ENCODE measurements around the gene TBX1. TPM values are rescaled to one million over a fixed set of nuclear protein-coding genes. Genes with fewer than 3 reads are reported as not detected.

TBX1 gene
- 1.6 TPM for polyA plus RNA-seq (2013, experiment 1 of 2)
- polyA plus RNA-seq (2013, experiment 2 of 2), result 5.1 TPM

- Histone ChIP-seq H3K27me3 (ENCODE audit: insufficient read depth, low read length) (peaks cover 98% of the 10 kb centered on the region), H3K4me3 (ENCODE audit: low read length) (peak within 1 kb of the TSS; percentile 29)
Observed at GRCh38 chr22:19760058-19760950, at the start of gene TBX1. Gene TBX1, plus strand, starts transcription at chr22:19760778. Its CDS starts 66 bp downstream, at chr22:19760844.

DNA sequence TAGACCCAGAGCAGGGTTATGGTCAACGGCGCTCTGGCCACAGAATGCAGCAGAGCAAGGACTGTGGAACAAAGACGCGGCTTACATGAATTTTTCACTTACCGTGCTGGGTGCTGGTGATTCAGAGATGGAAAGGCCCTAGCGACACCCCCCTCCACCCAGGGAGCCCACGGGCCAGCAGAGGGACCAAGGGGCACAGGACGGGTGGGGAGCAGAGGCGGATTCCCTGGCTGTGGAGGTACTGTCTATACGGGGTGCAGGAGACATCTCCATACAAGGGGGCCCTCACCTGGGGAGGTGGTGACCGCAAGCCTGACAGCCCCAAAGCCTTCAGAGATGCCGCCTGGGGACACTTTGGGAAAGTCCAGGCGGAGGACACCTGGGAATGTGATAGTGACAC, 47.3 kb upstream of the TBX1 start:
- WGBS, result 92% methylated on average over 13 of the region's 13 CpGs
- no peaks in the 10 kb centered on the region; the same call in 1 of the 2 replicates for H3K4me1 ChIP-seq (ENCODE audit: insufficient read depth, low read length)
- H3K27me3 ChIP-seq (ENCODE audit: insufficient read depth, low read length), result peaks cover 68% of the 10 kb centered on the region
- no peak overlapping the region for H3K4me3 ChIP-seq (ENCODE audit: low read length)
- no peaks in the 10 kb centered on the region for H3K36me3 ChIP-seq (ENCODE audit: insufficient read depth, low read length)
- no peak overlapping the region for H3K27ac ChIP-seq (ENCODE audit: low read depth, low read length)
- no peaks in the 10 kb centered on the region for H3K9me3 ChIP-seq (ENCODE audit: insufficient read depth, low read depth, low read length)
- H3K9ac ChIP-seq (ENCODE audit: low read depth, low read length), result no peak overlapping the region

More at GRCh38 chr22:19760058-19760950, at the start of gene TBX1:
- Histone ChIP-seq H3K36me3 (ENCODE audit: insufficient read depth, low read length) (no peaks in the 10 kb centered on the region), H3K9me3 (ENCODE audit: insufficient read depth, low read depth, low read length) (no peaks in the 10 kb centered on the region), H3K9ac (ENCODE audit: low read depth, low read length) (no peak within 1 kb of the TSS), H3K27ac (ENCODE audit: low read depth, low read length) (no peak within 1 kb of the TSS), H3K4me1 (ENCODE audit: insufficient read depth, low read length) (peaks cover 18% of the 10 kb centered on the region)
- 2% methylated on average over 62 of the region's 79 CpGs for WGBS

DNA sequence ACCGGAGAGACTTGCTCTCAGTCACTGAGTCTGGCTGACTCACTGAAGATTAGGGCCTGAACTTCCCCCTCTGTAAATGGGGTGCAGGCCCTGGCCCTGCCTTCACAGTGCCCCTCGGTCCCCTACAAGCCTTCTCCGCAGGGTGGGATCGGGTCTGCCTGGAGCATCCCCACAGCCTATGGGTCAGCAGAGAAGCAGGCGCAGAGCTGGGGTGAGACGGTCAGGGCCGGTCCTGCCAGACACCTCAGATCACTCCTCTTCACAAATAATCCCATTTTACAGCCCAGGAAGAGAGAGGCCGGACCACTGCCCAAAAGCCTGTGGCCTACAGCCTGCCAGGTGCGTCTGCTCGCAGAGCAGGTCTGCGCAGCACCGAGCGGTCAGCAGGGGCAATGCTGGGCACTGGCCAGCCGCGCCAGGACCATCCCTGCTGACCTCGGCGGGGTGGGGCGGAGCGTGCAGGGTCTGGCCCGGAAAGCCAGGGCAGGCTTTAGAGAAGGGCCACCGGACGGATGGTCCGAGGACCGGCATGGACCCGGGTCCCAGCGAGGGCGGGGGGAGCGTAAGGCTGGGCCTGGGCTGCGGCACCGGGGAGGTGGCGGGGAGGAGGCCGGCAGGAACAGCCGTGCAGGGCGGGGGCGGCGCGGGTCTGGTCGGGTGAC, 46.8 kb upstream of the TBX1 start:
- Histone ChIP-seq H3K27me3 (ENCODE audit: insufficient read depth, low read length) (peaks cover 72% of the 10 kb centered on the region), H3K9ac (ENCODE audit: low read depth, low read length) (no peak overlapping the region), H3K27ac (ENCODE audit: low read depth, low read length) (no peak overlapping the region), H3K4me1 (ENCODE audit: insufficient read depth, low read length) (no peaks in the 10 kb centered on the region; the same call in 1 of the 2 replicates), H3K4me3 (ENCODE audit: low read length) (peak overlapping the region; percentile 47), H3K9me3 (ENCODE audit: insufficient read depth, low read depth, low read length) (no peaks in the 10 kb centered on the region), H3K36me3 (ENCODE audit: insufficient read depth, low read length) (no peaks in the 10 kb centered on the region)
- 33% methylated on average over 38 of the region's 38 CpGs for WGBS

DNA sequence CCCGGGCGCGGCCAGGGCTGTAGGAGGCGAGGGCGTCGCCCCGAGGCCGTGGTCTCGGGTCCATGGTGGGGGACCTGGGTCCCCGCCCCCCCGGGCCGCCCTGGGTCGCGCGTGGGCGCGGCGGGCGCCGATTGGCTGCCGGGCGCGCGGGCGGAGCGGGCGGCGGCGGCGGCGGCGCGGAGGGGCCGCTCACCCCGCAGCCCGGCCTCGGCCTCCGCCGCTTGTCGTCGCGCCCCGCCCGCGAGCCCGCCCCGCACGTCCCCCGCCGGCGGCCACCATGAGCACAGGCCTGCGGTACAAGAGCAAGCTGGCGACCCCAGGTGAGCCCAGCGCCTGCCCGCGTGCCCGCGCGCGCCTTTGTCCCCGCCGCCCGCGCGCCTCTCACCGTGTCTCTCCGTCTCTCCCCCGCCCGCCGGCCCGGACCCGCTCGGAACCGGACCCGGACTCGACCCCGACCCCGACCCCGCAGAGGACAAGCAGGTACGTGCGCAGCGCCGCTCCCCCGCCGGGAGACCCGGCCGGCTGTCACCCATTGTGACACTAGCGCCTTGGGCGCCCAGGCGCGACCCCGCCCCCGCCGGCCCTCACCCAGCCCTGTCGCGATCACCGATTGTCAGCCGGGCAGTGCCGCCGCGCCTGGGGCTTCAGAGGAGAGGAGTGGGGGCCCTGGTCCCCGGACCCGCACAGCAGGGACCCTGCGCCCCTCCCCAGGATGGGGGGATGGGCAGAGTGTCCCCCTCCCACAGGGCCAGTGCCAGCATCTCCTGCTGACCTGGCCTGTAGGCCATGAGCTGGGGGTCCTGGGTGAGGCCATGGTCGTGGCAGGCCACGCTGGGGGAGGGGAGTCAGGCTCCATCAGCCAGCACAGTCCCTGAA, 46.0 kb upstream of the TBX1 start, which contains the start of gene SEPTIN5:
TSS of gene SEPTIN5 (plus strand) at position 192 of the 876 bp plus-strand sequence. CDS start at position 278, 86 bp downstream.
- 2% methylated on average over 106 of the region's 106 CpGs for WGBS
- Histone ChIP-seq H3K4me3 (ENCODE audit: low read length) (peak within 1 kb of the TSS; percentile 47), H3K27ac (ENCODE audit: low read depth, low read length) (no peak within 1 kb of the TSS), H3K27me3 (ENCODE audit: insufficient read depth, low read length) (peaks cover 75% of the 10 kb centered on the region), H3K4me1 (ENCODE audit: insufficient read depth, low read length) (no peaks in the 10 kb centered on the region; the same call in 1 of the 2 replicates), H3K36me3 (ENCODE audit: insufficient read depth, low read length) (no peaks in the 10 kb centered on the region), H3K9ac (ENCODE audit: low read depth, low read length) (no peak within 1 kb of the TSS), H3K9me3 (ENCODE audit: insufficient read depth, low read depth, low read length) (no peaks in the 10 kb centered on the region)

- H3K4me1 ChIP-seq (ENCODE audit: insufficient read depth, low read length), result no peaks in the 10 kb centered on the region; the same call in 1 of the 2 replicates
- H3K27ac ChIP-seq (ENCODE audit: low read depth, low read length), result no peak overlapping the region
- 83% methylated on average over 4 of the region's 4 CpGs for WGBS
- peak overlapping the region; percentile 45 for H3K4me3 ChIP-seq (ENCODE audit: low read length)
- H3K27me3 ChIP-seq (ENCODE audit: insufficient read depth, low read length), result peaks cover 81% of the 10 kb centered on the region
- no peaks in the 10 kb centered on the region for H3K36me3 ChIP-seq (ENCODE audit: insufficient read depth, low read length)
- H3K9me3 ChIP-seq (ENCODE audit: insufficient read depth, low read depth, low read length), result no peaks in the 10 kb centered on the region
- H3K9ac ChIP-seq (ENCODE audit: low read depth, low read length), result no peak overlapping the region
Observed at GRCh38 chr22:19715188-19715930, 45.2 kb upstream of the TBX1 start.

DNA sequence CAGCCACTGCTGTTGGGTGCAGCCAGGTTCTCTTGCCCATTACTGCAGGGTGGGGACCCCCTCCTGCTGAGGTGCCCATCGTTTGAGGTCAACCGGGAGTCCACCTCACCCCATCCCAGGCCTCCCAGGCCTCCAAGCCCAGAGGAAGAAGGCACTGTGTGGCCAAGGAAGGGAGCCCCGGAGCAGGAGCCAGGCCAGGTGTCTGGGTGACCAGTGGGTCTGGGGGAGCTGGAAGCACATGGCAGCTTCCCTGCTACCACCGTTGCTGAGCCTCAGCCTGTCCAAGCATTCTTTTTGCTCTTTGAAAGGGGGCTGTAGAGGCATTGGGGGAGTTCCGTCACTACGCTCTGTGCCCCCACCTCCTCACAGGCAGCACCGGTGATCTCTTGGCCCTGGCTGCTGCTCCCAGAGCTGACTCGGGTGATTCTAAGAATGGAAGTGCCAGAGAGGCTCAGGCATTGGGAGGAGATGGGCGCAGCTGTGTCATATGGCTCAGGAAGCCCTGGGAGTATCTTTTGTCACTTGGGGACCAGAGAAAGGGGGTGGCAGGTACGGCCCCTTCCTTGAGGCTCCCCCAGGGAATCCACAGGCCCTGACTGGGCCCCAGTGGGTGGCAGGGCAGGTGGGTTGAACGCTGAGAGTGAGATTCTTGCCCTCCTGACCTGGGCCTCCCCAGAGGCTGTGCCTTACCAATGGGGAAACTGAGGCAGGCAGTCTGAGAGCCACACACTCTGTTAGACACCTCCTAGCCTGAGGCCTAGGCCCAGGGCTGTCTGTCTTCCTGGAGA, 44.3 kb upstream of the TBX1 start:
- H3K27ac ChIP-seq (ENCODE audit: low read depth, low read length), result no peak overlapping the region

DNA sequence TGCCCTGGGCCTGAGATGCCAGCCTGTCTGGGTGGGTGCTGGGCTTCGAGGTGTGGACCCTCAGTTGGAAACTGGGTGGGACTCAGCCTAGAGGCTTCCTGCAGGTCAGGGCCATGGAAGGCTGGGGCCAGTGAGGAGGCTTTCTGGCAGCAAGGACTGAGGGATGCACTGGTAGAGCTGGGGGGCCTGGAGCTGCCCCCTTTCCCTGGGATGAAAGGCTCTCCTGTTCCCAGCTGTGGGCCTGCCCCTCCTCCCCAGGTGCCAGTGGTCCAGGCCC, 43.8 kb upstream of the TBX1 start:
- Histone ChIP-seq H3K9ac (ENCODE audit: low read depth, low read length) (no peak overlapping the region), H3K4me3 (ENCODE audit: low read length) (no peak overlapping the region), H3K36me3 (ENCODE audit: insufficient read depth, low read length) (no peaks in the 10 kb centered on the region), H3K9me3 (ENCODE audit: insufficient read depth, low read depth, low read length) (no peaks in the 10 kb centered on the region), H3K27me3 (ENCODE audit: insufficient read depth, low read length) (peaks cover 95% of the 10 kb centered on the region), H3K4me1 (ENCODE audit: insufficient read depth, low read length) (no peaks in the 10 kb centered on the region; the same call in 1 of the 2 replicates), H3K27ac (ENCODE audit: low read depth, low read length) (no peak overlapping the region)
- whole genome bisulfite sequencing, result 94% methylated on average over 1 of the region's 1 CpG

More for the DNA sequence above, 44.3 kb upstream of the TBX1 start:
- peaks cover 90% of the 10 kb centered on the region for H3K27me3 ChIP-seq (ENCODE audit: insufficient read depth, low read length)
- H3K9me3 ChIP-seq (ENCODE audit: insufficient read depth, low read depth, low read length), result no peaks in the 10 kb centered on the region
- H3K4me3 ChIP-seq (ENCODE audit: low read length), result no peak overlapping the region
- no peaks in the 10 kb centered on the region for H3K36me3 ChIP-seq (ENCODE audit: insufficient read depth, low read length)
- H3K9ac ChIP-seq (ENCODE audit: low read depth, low read length), result no peak overlapping the region
- 86% methylated on average over 11 of the region's 11 CpGs for WGBS
- no peaks in the 10 kb centered on the region; the same call in 1 of the 2 replicates for H3K4me1 ChIP-seq (ENCODE audit: insufficient read depth, low read length)

DNA sequence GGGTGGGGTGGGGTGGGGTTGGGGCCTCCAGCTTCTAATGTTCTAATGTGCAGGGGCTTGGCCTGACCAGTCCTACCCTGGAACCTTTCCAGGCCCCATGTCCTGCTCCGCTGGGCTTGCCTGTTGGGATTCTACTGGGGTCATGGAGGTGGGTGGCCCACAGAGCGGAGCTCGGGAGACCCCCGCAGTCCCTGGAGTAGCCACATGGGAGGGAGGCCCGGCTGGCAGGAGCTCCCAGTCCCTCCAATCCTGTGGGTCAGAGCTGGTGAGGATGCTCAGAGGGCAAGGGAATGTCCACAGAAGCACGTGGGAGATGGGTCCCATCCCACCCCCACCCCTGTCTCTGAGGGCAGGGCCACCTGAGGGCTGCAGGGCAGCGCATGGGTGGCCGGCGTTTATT, 43.4 kb upstream of the TBX1 start:
- peaks cover 95% of the 10 kb centered on the region for H3K27me3 ChIP-seq (ENCODE audit: insufficient read depth, low read length)
- no peaks in the 10 kb centered on the region for H3K36me3 ChIP-seq (ENCODE audit: insufficient read depth, low read length)
- H3K9ac ChIP-seq (ENCODE audit: low read depth, low read length), result no peak overlapping the region
- no peaks in the 10 kb centered on the region; the same call in 1 of the 2 replicates for H3K4me1 ChIP-seq (ENCODE audit: insufficient read depth, low read length)
- H3K9me3 ChIP-seq (ENCODE audit: insufficient read depth, low read depth, low read length), result no peaks in the 10 kb centered on the region
- no peak overlapping the region for H3K27ac ChIP-seq (ENCODE audit: low read depth, low read length)
- 83% methylated on average over 9 of the region's 9 CpGs for WGBS
- no peak overlapping the region for H3K4me3 ChIP-seq (ENCODE audit: low read length)

GRCh38 chr22:19717691-19718455, 42.7 kb upstream of the TBX1 start:
- H3K4me3 ChIP-seq (ENCODE audit: low read length), result peak overlapping the region; percentile 53
- peaks cover 96% of the 10 kb centered on the region for H3K27me3 ChIP-seq (ENCODE audit: insufficient read depth, low read length)
- H3K27ac ChIP-seq (ENCODE audit: low read depth, low read length), result no peak overlapping the region
- WGBS, result 18% methylated on average over 96 of the region's 96 CpGs
- H3K36me3 ChIP-seq (ENCODE audit: insufficient read depth, low read length), result no peaks in the 10 kb centered on the region
- H3K9ac ChIP-seq (ENCODE audit: low read depth, low read length), result peak overlapping the region; percentile 44; the same call in 1 of the 2 replicates
- peaks cover 6% of the 10 kb centered on the region for H3K4me1 ChIP-seq (ENCODE audit: insufficient read depth, low read length)
- no peaks in the 10 kb centered on the region for H3K9me3 ChIP-seq (ENCODE audit: insufficient read depth, low read depth, low read length)

Measured in HUES64 (cell line).